ENCODE results near the gene ADGRA1.

Gene ADGRA1

GRCh38 chr10:133097961-133098360 lies 10.2 kb downstream of the ADGRA1 start:
- ATAC-seq (ENCODE audit: low read depth) (no peak), DNase-seq (ENCODE audit: low spot score) (no peak)
- H3K9me3 ChIP-seq (ENCODE audit: severe bottlenecking) = no peaks in the 10 kb centered on the region
- peaks cover 26% of the 10 kb centered on the region for H3K27me3 ChIP-seq (ENCODE audit: insufficient read depth, poor library complexity, severe bottlenecking)
- TF ChIP-seq, protein P1, sequence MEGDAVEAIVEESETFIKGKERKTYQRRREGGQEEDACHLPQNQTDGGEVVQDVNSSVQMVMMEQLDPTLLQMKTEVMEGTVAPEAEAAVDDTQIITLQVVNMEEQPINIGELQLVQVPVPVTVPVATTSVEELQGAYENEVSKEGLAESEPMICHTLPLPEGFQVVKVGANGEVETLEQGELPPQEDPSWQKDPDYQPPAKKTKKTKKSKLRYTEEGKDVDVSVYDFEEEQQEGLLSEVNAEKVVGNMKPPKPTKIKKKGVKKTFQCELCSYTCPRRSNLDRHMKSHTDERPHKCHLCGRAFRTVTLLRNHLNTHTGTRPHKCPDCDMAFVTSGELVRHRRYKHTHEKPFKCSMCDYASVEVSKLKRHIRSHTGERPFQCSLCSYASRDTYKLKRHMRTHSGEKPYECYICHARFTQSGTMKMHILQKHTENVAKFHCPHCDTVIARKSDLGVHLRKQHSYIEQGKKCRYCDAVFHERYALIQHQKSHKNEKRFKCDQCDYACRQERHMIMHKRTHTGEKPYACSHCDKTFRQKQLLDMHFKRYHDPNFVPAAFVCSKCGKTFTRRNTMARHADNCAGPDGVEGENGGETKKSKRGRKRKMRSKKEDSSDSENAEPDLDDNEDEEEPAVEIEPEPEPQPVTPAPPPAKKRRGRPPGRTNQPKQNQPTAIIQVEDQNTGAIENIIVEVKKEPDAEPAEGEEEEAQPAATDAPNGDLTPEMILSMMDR (IDR thresholded peaks at IDR 0.05; ENCODE audit: poor library complexity, severe bottlenecking) = no peak
- H3K4me1 ChIP-seq (ENCODE audit: insufficient read depth, poor library complexity, severe bottlenecking) = no peaks in the 10 kb centered on the region
- no peak overlapping the region for H3K4me3 ChIP-seq (ENCODE audit: severe bottlenecking)
- no peaks in the 10 kb centered on the region for H3K36me3 ChIP-seq (ENCODE audit: low read depth)
- H3K27ac ChIP-seq (ENCODE audit: poor library complexity, severe bottlenecking) = no peak overlapping the region

GRCh38 chr10:133098426-133099124 lies 10.9 kb downstream of the ADGRA1 start:
- peaks cover 22% of the 10 kb centered on the region for H3K27me3 ChIP-seq (ENCODE audit: insufficient read depth, poor library complexity, severe bottlenecking)
- no peaks in the 10 kb centered on the region for H3K4me1 ChIP-seq (ENCODE audit: insufficient read depth, poor library complexity, severe bottlenecking)
- DNase-seq (ENCODE audit: low spot score) (no peak), ATAC-seq (ENCODE audit: low read depth) (no peak)
- TF ChIP-seq, protein P1 (IDR thresholded peaks at IDR 0.05; ENCODE audit: poor library complexity, severe bottlenecking) = no peak
- no peaks in the 10 kb centered on the region for H3K9me3 ChIP-seq (ENCODE audit: severe bottlenecking)
- no peak overlapping the region for H3K27ac ChIP-seq (ENCODE audit: poor library complexity, severe bottlenecking)
- H3K4me3 ChIP-seq (ENCODE audit: severe bottlenecking) = no peak overlapping the region
- no peaks in the 10 kb centered on the region for H3K36me3 ChIP-seq (ENCODE audit: low read depth)

- peaks cover 20% of the 10 kb centered on the region for H3K27me3 ChIP-seq (ENCODE audit: insufficient read depth, poor library complexity, severe bottlenecking)
- H3K27ac ChIP-seq (ENCODE audit: poor library complexity, severe bottlenecking) = no peak overlapping the region
- H3K4me3 ChIP-seq (ENCODE audit: severe bottlenecking) = no peak overlapping the region
- ATAC-seq (ENCODE audit: low read depth) (no peak), DNase-seq (ENCODE audit: low spot score) (no peak)
- H3K36me3 ChIP-seq (ENCODE audit: low read depth) = no peaks in the 10 kb centered on the region
- TF ChIP-seq, protein P1 (IDR thresholded peaks at IDR 0.05; ENCODE audit: poor library complexity, severe bottlenecking) = no peak
- no peaks in the 10 kb centered on the region for H3K9me3 ChIP-seq (ENCODE audit: severe bottlenecking)
- no peaks in the 10 kb centered on the region for H3K4me1 ChIP-seq (ENCODE audit: insufficient read depth, poor library complexity, severe bottlenecking)
These were observed 11.8 kb downstream of the ADGRA1 start for GRCh38 chr10:133099571-133099970.

GRCh38 chr10:133100186-133100585 lies 12.5 kb downstream of the ADGRA1 start:
- Histone ChIP-seq H3K9me3 (ENCODE audit: severe bottlenecking) (no peaks in the 10 kb centered on the region), H3K36me3 (ENCODE audit: low read depth) (no peaks in the 10 kb centered on the region), H3K4me1 (ENCODE audit: insufficient read depth, poor library complexity, severe bottlenecking) (no peaks in the 10 kb centered on the region), H3K27me3 (ENCODE audit: insufficient read depth, poor library complexity, severe bottlenecking) (peaks cover 20% of the 10 kb centered on the region), H3K4me3 (ENCODE audit: severe bottlenecking) (no peak overlapping the region), H3K27ac (ENCODE audit: poor library complexity, severe bottlenecking) (no peak overlapping the region)
- no peak for DNase-seq (ENCODE audit: low spot score)
- TF ChIP-seq, protein P1 (IDR thresholded peaks at IDR 0.05; ENCODE audit: poor library complexity, severe bottlenecking) = no peak
- no peak for ATAC-seq (ENCODE audit: low read depth)

- Histone ChIP-seq H3K4me3 (ENCODE audit: severe bottlenecking) (no peak overlapping the region), H3K4me1 (ENCODE audit: insufficient read depth, poor library complexity, severe bottlenecking) (no peaks in the 10 kb centered on the region), H3K36me3 (ENCODE audit: low read depth) (no peaks in the 10 kb centered on the region), H3K27ac (ENCODE audit: poor library complexity, severe bottlenecking) (no peak overlapping the region), H3K9me3 (ENCODE audit: severe bottlenecking) (no peaks in the 10 kb centered on the region), H3K27me3 (ENCODE audit: insufficient read depth, poor library complexity, severe bottlenecking) (peaks cover 20% of the 10 kb centered on the region)
- TF ChIP-seq, protein P1 (IDR thresholded peaks at IDR 0.05; ENCODE audit: poor library complexity, severe bottlenecking) = no peak
- ATAC-seq (ENCODE audit: low read depth) = peak; percentile 43; the same call in 2 of the 3 replicates
- DNase-seq (ENCODE audit: low spot score) = no peak
These were observed 13.1 kb downstream of the ADGRA1 start for GRCh38 chr10:133100706-133101415.
